HG02840 (cell line): ENCODE results near the gene PARP8.

ENCODE experiments used
- ATAC-seq: cut with Tn5 transposase; IDR thresholded peaks from one replicate; pipeline ENCODE4 v1.9.1; 2021; ENCODE audit warnings: mild to moderate bottlenecking, moderate library complexity, moderate number of reproducible peaks; ENCODE audit not compliant: unreplicated experiment, low FRiP score

The PARP8 gene

GRCh38 chr5:50829023-50829422 is 162.6 kb downstream of the PARP8 start:
- ATAC-seq: no peak

- ATAC-seq: no peak
Measured at GRCh38 chr5:50832657-50833284, 166.3 kb downstream of the PARP8 start.

- no peak for ATAC-seq
Measured at GRCh38 chr5:50836356-50836755, 169.9 kb downstream of the PARP8 start.

GRCh38 chr5:50839472-50839871 is 173.0 kb downstream of the PARP8 start:
- no peak for ATAC-seq

- ATAC-seq: no peak
Measured at GRCh38 chr5:50843091-50843490, 176.7 kb downstream of the PARP8 start.

- no peak for ATAC-seq
Measured at GRCh38 chr5:50846261-50846660, 179.8 kb downstream of the PARP8 start.

- no peak for ATAC-seq
Measured at GRCh38 chr5:50849554-50849953, 183.1 kb downstream of the PARP8 start.

- ATAC-seq: peak; percentile 64
Measured at GRCh38 chr5:50853151-50853550, 186.7 kb downstream of the PARP8 start.

GRCh38 chr5:50854082-50854481 is 187.6 kb downstream of the PARP8 start:
- no peak for ATAC-seq

GRCh38 chr5:50855001-50855400 is 188.6 kb downstream of the PARP8 start:
- ATAC-seq: no peak

GRCh38 chr5:50856401-50857119 is 190.1 kb downstream of the PARP8 start:
- ATAC-seq: peak; percentile 60

GRCh38 chr5:50863534-50864170 is 197.2 kb downstream of the PARP8 start:
- ATAC-seq: no peak

- ATAC-seq: no peak
Measured at GRCh38 chr5:50864466-50864865, 198.0 kb downstream of the PARP8 start.

GRCh38 chr5:50866415-50866814 is 200.0 kb downstream of the PARP8 start:
- ATAC-seq: no peak

GRCh38 chr5:50867140-50867539 is 200.7 kb downstream of the PARP8 start:
- ATAC-seq: no peak

GRCh38 chr5:50873595-50874277 is 207.3 kb downstream of the PARP8 start:
- no peak for ATAC-seq

- ATAC-seq: no peak
Measured at GRCh38 chr5:50874306-50875001, 208.0 kb downstream of the PARP8 start.

- no peak for ATAC-seq
Measured at GRCh38 chr5:50875002-50875344, 208.5 kb downstream of the PARP8 start.

- ATAC-seq: no peak
Measured at GRCh38 chr5:50878470-50878869, 212.0 kb downstream of the PARP8 start.

GRCh38 chr5:50881407-50881806 is 215.0 kb downstream of the PARP8 start:
- ATAC-seq: no peak
